ENCODE data around the gene TOX3.

Gene TOX3
- long read RNA-seq, donor 1, partial matches to known transcripts, result 13 of 14 reads
- long read RNA-seq, donor 1, other reads (novel, unspliced or antisense), result 0 of 14 reads
- long read RNA-seq, donor 2, partial matches to known transcripts, result 6 of 6 reads
- long read RNA-seq, donor 2, other reads (novel, unspliced or antisense), result 0 of 6 reads
- long read RNA-seq, donor 3, partial matches to known transcripts, result 19 of 24 reads
- long read RNA-seq, donor 3, other reads (novel, unspliced or antisense), result 0 of 24 reads
- long read RNA-seq, donor 4, partial matches to known transcripts, result 25 of 30 reads
- long read RNA-seq, donor 4, other reads (novel, unspliced or antisense), result 0 of 30 reads
- long read RNA-seq, donor 5, partial matches to known transcripts, result 0 of 4 reads
- long read RNA-seq, donor 5, other reads (novel, unspliced or antisense), result 0 of 4 reads
- long read RNA-seq, donor 6, partial matches to known transcripts, result 21 of 29 reads
- long read RNA-seq, donor 6, other reads (novel, unspliced or antisense), result 0 of 29 reads
- long read RNA-seq, donor 7, result 0 reads
- long read RNA-seq, donor 8, partial matches to known transcripts, result 28 of 30 reads
- long read RNA-seq, donor 8, other reads (novel, unspliced or antisense), result 0 of 30 reads

- peak; percentile 58 for DNase-seq
Observed at GRCh38 chr16:52547004-52547833, at the start of gene TOX3. Gene TOX3 (minus strand): TSS chr16:52547143. CDS start chr16:52546723, 420 bp downstream.

DNA sequence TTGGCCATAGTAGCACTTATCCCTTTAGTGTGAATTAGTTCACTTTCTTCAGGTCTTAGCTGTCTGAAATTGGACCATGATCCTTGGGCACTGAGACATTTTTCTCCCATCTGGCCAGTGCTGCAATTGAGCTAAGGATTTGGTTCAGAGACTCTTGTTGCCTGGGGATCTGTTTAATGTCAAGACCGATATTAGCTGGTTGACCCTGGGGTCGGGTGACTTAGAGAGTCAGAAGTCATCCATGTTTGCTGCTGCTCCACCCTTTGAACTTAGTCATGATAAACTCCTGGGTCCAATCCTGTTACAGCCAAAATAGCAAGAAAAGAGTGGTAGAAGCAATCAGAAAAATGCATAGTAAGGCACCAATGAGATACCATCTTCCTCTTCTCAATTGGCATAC is 45.8 kb upstream of the TOX3 start:
- DNase-seq, result no peak

DNA sequence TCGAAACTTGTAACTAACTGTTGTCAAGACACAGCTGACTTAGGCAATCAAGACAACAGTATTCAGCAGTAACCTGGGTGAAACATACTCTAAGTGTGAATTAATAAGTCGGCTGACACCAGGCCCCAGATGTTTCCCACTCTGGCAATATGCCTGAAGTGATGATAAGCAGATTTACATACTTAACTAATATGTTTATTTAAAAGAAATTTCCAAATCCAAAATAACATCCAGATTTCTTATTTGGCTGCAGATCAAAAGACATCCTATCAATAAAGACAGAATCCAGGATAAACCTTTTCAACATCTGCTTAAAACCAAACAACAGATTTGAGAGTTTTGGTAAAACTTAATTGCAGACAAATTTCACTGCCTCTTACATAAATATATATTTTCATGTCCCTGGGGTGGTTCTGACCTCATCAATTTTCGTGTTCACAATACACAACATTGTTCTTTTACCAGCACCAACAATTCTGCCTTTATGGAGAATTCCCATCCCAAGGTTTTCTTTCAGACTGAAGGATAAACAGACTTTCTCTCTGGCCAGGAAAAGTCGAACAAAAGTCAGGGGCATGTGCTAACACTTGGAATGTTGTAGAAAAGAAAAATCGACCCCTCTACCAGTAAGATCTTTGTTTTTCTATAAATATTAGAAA is 45.1 kb upstream of the TOX3 start:
- no peak for DNase-seq

GRCh38 chr16:52591471-52591870 is 44.5 kb upstream of the TOX3 start:
- no peak for DNase-seq

- DNase-seq, result no peak
Observed at GRCh38 chr16:52586159-52586558, 39.2 kb upstream of the TOX3 start.

- DNase-seq, result no peak
Observed at GRCh38 chr16:52584354-52585320, 37.7 kb upstream of the TOX3 start.

DNA sequence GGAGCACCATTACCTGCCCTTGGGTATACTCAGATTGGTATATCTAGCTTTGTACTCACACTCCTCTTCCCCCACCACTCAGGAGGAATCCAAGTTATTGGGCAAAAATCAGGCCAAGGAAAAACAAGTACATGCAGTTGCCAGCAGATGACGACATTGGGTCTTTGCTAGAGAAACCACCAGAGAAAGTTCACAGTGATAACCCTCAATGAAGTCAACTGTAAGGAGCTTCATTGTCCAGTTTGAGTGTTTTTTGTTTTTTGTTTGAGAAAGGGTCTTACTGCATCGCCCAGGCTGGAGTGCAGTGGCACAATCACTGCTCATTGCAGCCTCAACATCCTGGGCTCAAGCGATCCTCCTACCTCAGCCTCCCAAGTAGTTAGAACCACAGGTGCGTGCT is 34.6 kb upstream of the TOX3 start:
- DNase-seq, result no peak

DNA sequence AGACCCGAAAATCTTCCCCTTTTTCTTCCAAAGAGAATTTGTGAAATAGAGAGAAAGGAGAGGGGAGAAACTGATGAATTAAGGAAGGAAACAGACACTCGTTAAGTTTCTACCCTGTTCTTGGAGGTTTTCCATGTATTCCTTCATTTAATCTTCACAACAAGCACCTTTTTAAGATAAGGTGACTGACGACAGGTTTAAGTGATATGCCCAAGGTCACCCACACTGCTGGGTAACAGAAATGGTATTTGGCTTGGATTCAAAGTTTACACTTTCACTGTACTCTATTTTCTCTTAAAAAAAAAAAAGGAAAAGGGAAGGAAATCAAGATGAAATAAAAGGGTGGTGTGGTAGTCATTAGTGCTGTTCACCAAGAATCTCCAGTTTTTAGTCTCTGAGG is 33.5 kb upstream of the TOX3 start:
- no peak for DNase-seq

DNA sequence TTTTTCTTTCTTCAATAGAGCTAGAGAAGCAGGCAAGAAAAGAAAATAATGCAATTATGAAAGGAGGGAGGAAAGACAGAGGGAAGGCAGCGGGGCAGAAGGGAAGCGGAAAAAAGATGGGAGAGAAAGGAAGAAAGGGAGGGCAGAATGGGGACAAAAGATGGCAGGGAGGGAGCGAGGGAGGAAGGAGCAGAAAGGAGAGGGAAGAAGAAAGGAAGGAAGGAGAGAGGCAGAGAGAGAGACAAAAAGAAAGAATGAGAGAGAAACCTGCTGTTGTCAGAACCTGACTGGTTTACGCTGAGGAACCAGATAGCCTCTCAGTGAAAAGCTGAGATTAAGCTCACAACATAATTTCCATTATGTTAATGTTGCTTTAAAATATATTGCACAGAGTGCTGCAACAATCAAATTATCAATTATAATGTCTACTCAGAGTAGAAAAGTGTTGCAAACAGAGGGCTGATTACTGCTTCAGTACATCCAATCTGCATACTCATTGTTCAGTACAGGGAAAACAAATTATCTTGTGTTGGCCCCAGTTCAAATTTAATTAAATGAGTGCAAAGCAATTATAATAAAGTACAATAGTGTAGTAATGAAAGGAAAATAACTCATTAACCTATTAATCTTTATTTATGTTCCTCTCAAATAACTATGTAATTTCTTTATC is 32.0 kb upstream of the TOX3 start:
- no peak for DNase-seq

DNA sequence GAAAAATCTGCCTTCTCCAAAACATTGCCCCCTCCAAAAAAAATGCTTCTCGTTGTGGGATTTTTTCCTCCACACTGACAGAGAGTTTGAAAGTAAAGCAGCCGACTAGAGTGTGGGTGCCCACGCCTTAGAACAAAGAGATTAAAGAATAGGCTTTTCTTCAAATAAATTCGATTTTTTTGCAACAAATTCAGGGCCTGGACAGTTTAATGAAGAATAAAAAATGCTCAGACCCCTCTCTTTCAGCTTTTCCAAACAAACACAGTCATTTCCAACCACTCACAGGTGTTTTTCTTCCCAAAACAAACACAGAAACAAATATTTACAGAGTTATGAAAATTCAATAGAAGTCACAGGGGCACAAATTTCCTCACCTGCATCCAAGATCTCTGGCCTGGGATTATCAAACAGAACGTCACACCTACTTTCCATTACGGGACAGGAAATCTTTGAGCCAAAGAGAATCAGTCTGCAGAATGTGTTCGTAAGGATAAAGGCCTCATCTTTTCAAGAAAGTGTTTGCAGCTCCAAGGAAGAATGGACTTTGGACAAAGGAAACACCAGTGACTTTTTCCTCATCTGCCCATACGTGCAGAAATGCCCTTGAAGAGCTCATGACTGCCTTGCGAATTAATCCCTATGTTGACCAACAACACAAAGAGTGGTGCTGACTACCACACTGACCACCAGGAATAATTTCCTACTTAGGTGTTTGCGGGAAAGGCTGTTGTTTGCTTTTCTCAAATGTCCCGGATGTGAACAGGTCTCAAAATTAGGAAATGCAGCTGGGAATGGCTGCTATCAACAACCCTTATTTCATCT is 31.3 kb upstream of the TOX3 start:
- DNase-seq, result no peak

- no peak for DNase-seq
Observed at GRCh38 chr16:52577130-52577706, 30.3 kb upstream of the TOX3 start.

DNA sequence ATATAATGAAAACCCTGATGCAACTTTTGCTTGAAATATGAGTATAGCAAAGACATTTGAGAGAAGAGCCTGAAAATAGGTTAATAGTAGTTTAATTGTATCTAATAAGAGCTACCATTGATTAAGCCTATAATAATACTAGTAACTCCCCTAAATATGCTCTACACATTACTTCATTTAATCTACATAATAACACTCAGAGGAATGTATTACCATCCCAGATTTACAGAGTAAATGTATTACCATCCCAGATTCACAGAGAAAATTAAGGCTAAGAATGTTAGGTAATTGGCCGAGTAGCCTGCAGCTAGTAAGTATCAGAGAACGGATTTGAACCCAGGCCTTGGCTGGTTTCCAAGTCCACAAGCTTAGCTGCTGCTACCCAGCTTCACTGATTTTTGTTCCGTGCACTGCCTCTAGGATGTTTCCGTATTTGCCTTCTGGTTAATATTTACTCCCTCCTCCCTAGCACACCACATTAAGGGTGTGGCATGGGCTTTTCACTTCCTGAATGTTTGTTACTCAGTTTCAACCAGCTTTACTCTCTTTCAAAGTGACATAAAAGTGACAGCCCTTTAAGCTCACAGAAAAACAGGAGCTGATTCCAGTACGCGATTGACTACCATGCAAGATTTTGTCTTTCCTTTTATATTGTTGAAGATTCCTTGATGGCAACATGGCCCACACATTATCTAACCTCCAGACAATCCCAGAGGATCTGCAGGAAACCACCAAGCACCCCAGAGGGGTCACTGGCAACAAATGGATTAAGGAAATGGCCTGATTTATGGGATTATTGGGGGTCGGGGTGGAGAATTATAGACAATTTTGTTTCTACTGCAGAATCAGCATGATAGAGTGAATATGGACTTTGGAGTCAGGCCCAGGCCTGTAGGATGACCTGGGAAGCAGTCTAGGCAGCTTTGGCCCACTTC is 26.7 kb upstream of the TOX3 start:
- no peak for DNase-seq

DNA sequence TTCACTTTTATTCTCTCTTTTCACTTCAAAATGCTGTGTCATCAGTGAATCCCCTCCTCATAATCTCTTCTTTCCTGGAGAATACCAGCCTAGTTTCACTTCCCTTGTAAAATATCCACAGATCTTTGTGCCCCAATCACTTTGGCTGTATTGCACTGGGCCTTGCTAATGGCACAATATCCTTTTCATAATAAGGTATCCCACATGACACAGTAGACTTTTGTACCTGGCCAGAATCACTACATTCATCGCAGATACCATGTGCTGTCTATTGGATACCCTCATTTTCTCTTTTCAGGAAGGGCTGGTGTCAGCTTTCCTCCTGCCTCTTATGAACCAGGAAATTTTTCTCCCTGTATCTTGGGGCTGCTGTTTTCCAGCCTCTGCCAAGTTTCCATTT is 25.7 kb upstream of the TOX3 start:
- no peak for DNase-seq

DNA sequence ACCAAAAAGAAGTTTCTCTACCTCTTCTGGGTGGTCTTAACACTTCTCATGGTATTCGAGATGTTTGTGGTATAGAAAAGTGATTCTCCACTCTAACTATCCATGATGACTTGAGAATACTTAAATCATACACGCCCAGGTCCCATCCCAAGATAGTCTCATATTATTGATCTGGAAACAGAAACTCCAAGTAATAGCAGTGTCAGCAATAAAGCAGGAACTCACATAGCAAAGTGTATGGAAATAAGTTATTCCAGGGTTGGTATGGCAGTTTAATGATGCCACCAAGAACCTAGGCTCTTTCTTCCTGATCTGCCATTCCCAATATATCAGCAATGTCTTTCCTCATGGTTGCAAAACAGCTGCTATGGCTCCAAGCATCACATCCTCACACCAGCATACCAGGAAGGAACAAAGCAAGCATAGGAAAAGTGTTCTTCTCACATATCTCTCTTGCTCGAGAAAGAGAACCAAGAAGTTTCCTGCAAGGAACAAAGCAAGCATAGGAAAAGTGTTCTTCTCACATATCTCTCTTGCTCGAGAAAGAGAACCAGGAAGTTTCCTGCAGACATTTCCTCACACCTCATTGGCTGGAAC is 23.6 kb upstream of the TOX3 start:
- no peak for DNase-seq

- no peak for DNase-seq
Observed at GRCh38 chr16:52569701-52570100, 22.8 kb upstream of the TOX3 start.

- DNase-seq, result no peak
Observed at GRCh38 chr16:52568983-52569690, 22.2 kb upstream of the TOX3 start.

- no peak for DNase-seq
Observed at GRCh38 chr16:52568495-52568894, 21.6 kb upstream of the TOX3 start.
